Measurements from ENCODE around the gene WIPF2. TPM values are rescaled to one million over a fixed set of nuclear protein-coding genes. Genes with fewer than 3 reads are reported as not detected.

Gene WIPF2
- total RNA-seq, 2 donors from 2014 or later: 5.0 to 8.5 TPM

- no peak for TF ChIP-seq CTCF (IDR thresholded peaks at IDR 0.05)
- H3K4me1 ChIP-seq: peaks cover 9 to 97% of the 10 kb centered on the region in 2 donors
- H3K9me3 ChIP-seq: no peaks in the 10 kb centered on the region
- H3K27ac ChIP-seq: peak overlapping the region; percentile 96 to 98
- no peaks in the 10 kb centered on the region for H3K27me3 ChIP-seq
- no peaks in the 10 kb centered on the region for H3K36me3 ChIP-seq
- no peak overlapping the region for H3K4me3 ChIP-seq
- DNase-seq (ENCODE audit: low spot score): no peak
Measured at GRCh38 chr17:40310882-40311391, 91.8 kb downstream of the WIPF2 start.

GRCh38 chr17:40311575-40311974 lies 92.5 kb downstream of the WIPF2 start:
- H3K36me3 ChIP-seq: no peaks in the 10 kb centered on the region
- DNase-seq (ENCODE audit: low spot score): no peak
- peak overlapping the region; percentile 96 to 98 for H3K27ac ChIP-seq
- no peaks in the 10 kb centered on the region for H3K27me3 ChIP-seq
- H3K4me1 ChIP-seq: peaks cover 9 to 100% of the 10 kb centered on the region in 2 donors
- no peaks in the 10 kb centered on the region for H3K9me3 ChIP-seq
- TF ChIP-seq CTCF (IDR thresholded peaks at IDR 0.05): no peak
- no peak overlapping the region for H3K4me3 ChIP-seq

- Histone ChIP-seq H3K4me3 (no peak overlapping the region), H3K4me1 (peaks cover 9 to 100% of the 10 kb centered on the region in 2 donors), H3K27ac (peak overlapping the region; percentile 96 to 98), H3K27me3 (no peaks in the 10 kb centered on the region), H3K36me3 (no peaks in the 10 kb centered on the region), H3K9me3 (no peaks in the 10 kb centered on the region)
- DNase-seq (ENCODE audit: low spot score): no peak
- no peak for TF ChIP-seq CTCF (IDR thresholded peaks at IDR 0.05)
Measured at GRCh38 chr17:40312131-40312731, 93.1 kb downstream of the WIPF2 start.

GRCh38 chr17:40312893-40313667 lies 94.0 kb downstream of the WIPF2 start:
- Histone ChIP-seq H3K36me3 (no peaks in the 10 kb centered on the region), H3K27me3 (no peaks in the 10 kb centered on the region), H3K4me1 (peaks cover 9 to 97% of the 10 kb centered on the region in 2 donors), H3K4me3 (no peak overlapping the region), H3K9me3 (no peaks in the 10 kb centered on the region), H3K27ac (peak overlapping the region; percentile 96 to 98)
- TF ChIP-seq CTCF (IDR thresholded peaks at IDR 0.05): no peak
- no peak for DNase-seq (ENCODE audit: low spot score)

- no peaks in the 10 kb centered on the region for H3K27me3 ChIP-seq
- H3K4me3 ChIP-seq: no peak overlapping the region
- H3K9me3 ChIP-seq: no peaks in the 10 kb centered on the region
- no peaks in the 10 kb centered on the region for H3K36me3 ChIP-seq
- H3K27ac ChIP-seq: peak overlapping the region; percentile 96 to 98
- no peak for DNase-seq (ENCODE audit: low spot score)
- TF ChIP-seq CTCF (IDR thresholded peaks at IDR 0.05): no peak
- H3K4me1 ChIP-seq: peaks cover 9 to 94% of the 10 kb centered on the region in 2 donors
Measured at GRCh38 chr17:40313668-40314583, 94.8 kb downstream of the WIPF2 start.
